T1000 (cell line): ENCODE results near the gene PRKRA.
A peak's percentile ranks its signal among the peaks of the same experiment; 100 is the strongest.
"Not testable (repeated sequence)": the region's sequence is repeated elsewhere in the genome, so short reads cannot be mapped to it uniquely, and the experiment has no call there.

ENCODE experiments used
- DNase-seq: peaks from one replicate; lab custom pipeline; 2025; ENCODE audit warnings: mixed read lengths; lab: John Stamatoyannopoulos, UW

The PRKRA gene

GRCh38 chr2:178413472-178414265, 37.3 kb downstream of the PRKRA start:
- peak; percentile 70 for DNase-seq

DNA sequence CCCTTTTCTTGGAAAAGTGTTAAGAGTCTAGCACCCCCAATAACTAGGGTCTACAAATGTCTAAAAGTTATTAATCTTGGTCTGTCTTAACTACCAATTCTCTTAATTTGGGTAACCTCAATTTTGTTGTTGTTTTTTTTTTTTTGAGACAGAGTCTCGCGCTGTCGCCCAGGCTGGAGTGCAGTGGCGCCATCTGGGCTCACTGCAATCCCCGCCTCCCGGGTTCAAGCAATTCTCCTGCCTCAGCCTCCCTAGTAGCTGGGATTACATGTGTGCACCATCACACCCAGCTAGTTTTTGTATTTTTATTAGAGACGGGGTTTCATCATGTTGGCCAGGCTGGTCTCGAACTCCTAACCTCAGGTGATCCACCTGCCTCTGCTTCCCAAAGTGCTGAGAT, 38.5 kb downstream of the PRKRA start:
- not testable (repeated sequence) for DNase-seq

GRCh38 chr2:178412047-178412446, 38.9 kb downstream of the PRKRA start:
- no peak for DNase-seq

DNA sequence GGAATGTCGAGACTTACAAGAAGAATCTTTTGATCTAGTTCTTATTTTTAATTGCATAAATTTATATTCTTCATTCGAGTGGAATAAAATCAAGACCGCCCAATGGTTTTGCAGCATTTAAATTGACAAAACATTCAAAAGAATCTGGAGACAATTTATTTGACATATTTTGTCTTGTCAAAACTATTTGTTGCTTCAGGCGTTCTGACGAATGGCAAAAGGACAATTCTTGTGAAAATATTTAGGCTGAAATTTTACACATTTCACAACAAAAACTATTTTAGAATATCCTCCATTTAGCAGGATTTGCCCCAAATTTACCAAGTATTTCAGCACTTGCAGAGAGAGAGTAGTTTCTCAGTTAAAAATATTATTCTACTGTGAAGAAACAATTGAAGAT, 41.7 kb downstream of the PRKRA start:
- DNase-seq = no peak

GRCh38 chr2:178404368-178404767, 46.6 kb downstream of the PRKRA start:
- no peak for DNase-seq

DNA sequence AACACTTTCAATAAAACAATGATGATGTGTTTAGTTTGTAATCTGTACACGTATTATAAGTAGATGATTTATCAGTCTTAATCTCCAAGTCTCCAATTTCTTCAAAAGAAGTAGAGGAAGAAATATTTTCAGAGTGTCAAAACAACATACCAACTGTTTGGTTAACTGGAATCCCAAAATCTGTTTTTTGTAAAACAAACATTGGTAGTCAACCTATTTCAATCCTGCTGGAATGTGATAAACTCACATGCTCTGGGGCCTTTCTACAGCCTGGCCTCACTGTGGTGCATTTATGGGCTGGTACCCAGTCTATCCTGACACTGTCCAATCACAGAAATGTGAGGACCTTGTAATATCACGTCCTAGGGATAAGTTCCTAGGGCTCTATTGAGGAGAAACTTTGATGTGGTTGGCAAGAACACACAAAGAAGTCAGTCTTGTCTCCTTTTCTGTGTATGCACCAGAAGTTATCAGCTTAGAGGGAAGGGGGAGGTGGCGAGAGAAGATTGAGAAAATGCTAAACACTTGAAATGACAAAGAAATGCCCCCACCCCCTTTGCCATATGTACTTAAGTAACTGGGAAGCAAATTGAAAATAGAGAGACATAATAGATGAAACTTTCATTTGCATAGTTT, 47.2 kb downstream of the PRKRA start:
- DNase-seq = no peak

- DNase-seq = no peak
Observed at GRCh38 chr2:178401994-178402437, 49.0 kb downstream of the PRKRA start.

DNA sequence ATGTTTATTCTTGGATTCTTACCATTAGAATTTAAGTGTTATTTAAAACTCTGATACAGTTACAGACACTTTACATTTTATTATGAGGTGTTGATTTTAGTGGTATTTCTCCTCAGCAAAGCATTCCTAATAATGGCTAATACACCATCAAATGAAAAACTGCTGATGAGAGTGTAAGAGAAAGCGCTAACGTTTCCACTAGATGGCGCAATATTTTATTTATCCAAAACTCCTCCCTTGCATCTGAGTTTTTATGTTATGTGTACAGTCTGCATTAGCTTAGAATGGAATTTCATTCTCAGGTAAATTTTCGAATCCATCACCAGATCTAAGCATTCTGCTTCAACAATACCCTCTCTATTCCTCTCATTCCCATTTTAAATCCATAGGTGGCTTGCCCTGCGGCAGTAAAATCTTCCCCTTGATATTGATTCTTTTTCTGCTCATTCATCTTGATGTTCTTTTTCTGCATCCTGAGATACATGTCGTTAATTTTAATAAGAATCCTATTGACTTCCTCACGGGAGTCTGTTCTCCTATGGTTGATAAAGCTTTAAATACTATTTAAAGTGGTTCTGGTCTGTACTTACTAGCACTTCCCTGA, 53.9 kb downstream of the PRKRA start:
- DNase-seq = no peak

GRCh38 chr2:178395941-178396570, 54.9 kb downstream of the PRKRA start:
- no peak for DNase-seq

GRCh38 chr2:178395295-178395694, 55.7 kb downstream of the PRKRA start:
- no peak for DNase-seq

GRCh38 chr2:178394859-178395258, 56.1 kb downstream of the PRKRA start:
- DNase-seq = no peak

GRCh38 chr2:178392215-178392614, 58.8 kb downstream of the PRKRA start:
- no peak for DNase-seq

- no peak for DNase-seq
Observed at GRCh38 chr2:178391701-178392100, 59.3 kb downstream of the PRKRA start.

- DNase-seq = no peak
Observed at GRCh38 chr2:178388287-178388686, 62.7 kb downstream of the PRKRA start.

- DNase-seq = no peak
Observed at GRCh38 chr2:178386986-178387597, 63.9 kb downstream of the PRKRA start.

DNA sequence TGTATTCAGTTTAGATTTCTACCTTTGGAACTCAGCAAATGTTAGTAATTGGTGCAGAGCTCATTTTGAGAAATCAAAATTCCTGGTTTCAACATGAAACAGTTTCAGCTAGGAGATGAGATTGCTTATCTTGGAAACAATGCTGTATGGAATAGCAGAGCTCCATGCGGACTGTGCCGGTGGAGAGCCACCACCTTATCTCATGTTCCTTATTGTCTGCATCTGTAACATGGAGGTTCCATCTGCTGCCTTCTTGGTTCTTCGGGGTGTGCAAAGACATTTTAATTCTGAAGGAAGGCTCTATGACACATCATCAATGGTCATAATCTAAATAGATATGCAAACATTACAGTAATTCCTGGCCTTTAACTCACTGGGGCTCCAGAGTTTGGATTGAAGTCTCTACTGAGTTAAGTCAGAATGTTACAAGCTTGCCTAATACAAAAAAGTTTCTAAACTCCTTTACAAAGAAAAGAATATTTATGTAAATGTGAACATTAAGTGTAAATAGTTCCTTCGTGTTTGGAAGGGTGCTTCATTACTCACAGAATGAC, 65.3 kb downstream of the PRKRA start:
- DNase-seq = no peak

- DNase-seq = no peak
Observed at GRCh38 chr2:178383718-178384117, 67.3 kb downstream of the PRKRA start.
